ENCODE data around the gene CETP. TPM values are rescaled to one million over a fixed set of nuclear protein-coding genes. Genes with fewer than 3 reads are reported as not detected.
A peak's percentile ranks its signal among the peaks of the same experiment; 100 is the strongest.

Gene CETP
- total and polyA plus RNA-seq, 2 of the 13 experiments (the other 11 are each of a cell fraction or from before 2014, with no cell fraction given): 0.31 to 9.8 TPM

DNA sequence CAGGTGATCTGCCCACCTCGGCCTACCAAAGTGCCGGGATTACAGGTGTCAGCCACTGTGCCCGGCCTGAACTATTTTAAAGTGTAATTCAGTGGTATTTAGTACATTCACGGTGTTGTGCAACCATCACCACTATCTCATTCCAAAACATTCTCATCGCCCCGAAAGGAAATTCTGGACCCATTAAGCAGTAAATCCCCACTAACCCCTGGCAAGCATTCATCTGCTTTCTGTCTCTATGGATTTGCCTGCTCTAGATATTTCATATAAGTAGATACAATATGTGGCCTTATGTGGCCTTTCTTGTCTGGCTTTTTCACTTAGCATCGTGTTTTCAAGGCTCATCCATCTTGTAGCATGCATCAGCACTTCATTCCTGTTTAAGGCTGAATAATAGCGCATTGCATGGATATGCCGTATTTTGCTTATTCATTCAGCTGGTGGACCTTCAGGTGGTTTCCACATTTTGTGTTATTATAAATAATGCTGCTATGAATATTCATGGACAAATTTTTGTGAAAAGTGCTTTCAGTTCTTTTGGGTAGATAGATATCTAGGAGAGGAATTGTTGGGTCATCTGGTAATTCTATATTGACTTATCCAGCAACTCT is 38.2 kb upstream of the CETP start:
- intact Hi-C loops (cut with micrococcal nuclease; ENCODE audit: unreplicated experiment) (no loop called here), in situ Hi-C loops (cut with HindIII; ENCODE audit: extremely low pct_ligation_motif_present, low pct_unique_long_range_greater_than_20kb) (no loop called here)
- Histone ChIP-seq H3K4me2 (ENCODE audit: low read depth, low read length) (no peak overlapping the region), H3K36me3 (replicated peaks in 1 of 2; ENCODE audit: control insufficient read depth in 1 of 2, insufficient read depth in 2 of 2, low read length in 2 of 2) (no peaks in the 10 kb centered on the region), H3K9me3 (ENCODE audit: low read length) (no peaks in the 10 kb centered on the region), H4K20me1 (ENCODE audit: insufficient read depth, low read length) (no peaks in the 10 kb centered on the region), H3K4me3 (replicated peaks in 1 of 3; ENCODE audit: insufficient read depth in 1 of 3, low read depth in 2 of 3, low read length in 3 of 3) (no peak overlapping the region), H3K4me1 (ENCODE audit: insufficient read depth, low read length) (peaks cover 58% of the 10 kb centered on the region), H3K79me2 (ENCODE audit: insufficient read depth, low read length) (no peaks in the 10 kb centered on the region), H3K9ac (ENCODE audit: insufficient read depth, low read depth, low read length) (no peak overlapping the region), H2AFZ (ENCODE audit: low read length) (no peak overlapping the region), H3K27ac (ENCODE audit: extremely low read length, insufficient read depth, low read length) (peak overlapping the region; percentile 72), H3K27me3 (ENCODE audit: control insufficient read depth in 1 of 2, insufficient read depth in 2 of 2, low read length in 2 of 2) (no peaks in the 10 kb centered on the region)
- no peak for ATAC-seq
- no peak for DNase-seq (ENCODE audit: low spot score)
- ChIA-PET POLR2A (interaction anchor here (8.7 kb wide), 1 partner anchor 8 kb away, joined by 232 read pairs; the partner anchor contains the start of gene HERPUD1), CTCF (ENCODE audit: low intra/inter-chr PET ratio, low total read pairs) (no interaction called here)
- no peak for FAIRE-seq
- TF ChIP-seq, protein P1, sequence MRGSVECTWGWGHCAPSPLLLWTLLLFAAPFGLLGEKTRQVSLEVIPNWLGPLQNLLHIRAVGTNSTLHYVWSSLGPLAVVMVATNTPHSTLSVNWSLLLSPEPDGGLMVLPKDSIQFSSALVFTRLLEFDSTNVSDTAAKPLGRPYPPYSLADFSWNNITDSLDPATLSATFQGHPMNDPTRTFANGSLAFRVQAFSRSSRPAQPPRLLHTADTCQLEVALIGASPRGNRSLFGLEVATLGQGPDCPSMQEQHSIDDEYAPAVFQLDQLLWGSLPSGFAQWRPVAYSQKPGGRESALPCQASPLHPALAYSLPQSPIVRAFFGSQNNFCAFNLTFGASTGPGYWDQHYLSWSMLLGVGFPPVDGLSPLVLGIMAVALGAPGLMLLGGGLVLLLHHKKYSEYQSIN (CRISPR knock-in tag; IDR thresholded peaks at IDR 0.05; ENCODE audit: borderline replicate concordance): no peak
- TF ChIP-seq CEBPB (IDR thresholded peaks at IDR 0.05; ENCODE audit: borderline replicate concordance, low read depth, low read length): peak; percentile 36; the same call in 1 of the 2 replicates
- BruUV-seq (replicated peaks): no TSS peak
- 68% methylated on average over 9 of the region's 9 CpGs for WGBS (ENCODE audit: low lambda C conversion rate)

DNA sequence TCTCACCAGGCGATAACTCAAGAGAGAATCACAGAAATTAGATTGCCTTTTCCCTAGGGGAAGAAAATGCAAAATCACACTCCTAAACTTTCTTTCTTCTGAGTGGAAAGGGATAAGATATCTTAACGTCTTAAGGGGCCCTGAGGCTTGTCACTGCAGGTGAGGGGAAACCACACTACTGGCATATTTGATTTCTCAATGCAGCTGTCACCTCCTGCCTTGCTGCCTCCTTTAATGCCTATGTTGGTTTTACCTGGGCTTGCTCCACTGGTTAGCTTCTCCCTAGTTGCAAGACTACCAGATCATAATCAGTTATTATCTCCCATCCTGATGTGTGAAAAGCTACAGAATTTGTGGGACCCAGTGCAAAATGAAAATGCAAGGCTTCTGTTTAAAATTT is 34.3 kb upstream of the CETP start:
- Histone ChIP-seq H3K79me2 (ENCODE audit: insufficient read depth, low read length) (peaks cover 5% of the 10 kb centered on the region), H3K4me3 (replicated peaks in 1 of 3; ENCODE audit: insufficient read depth in 1 of 3, low read depth in 2 of 3, low read length in 3 of 3) (no peak overlapping the region), H3K9me3 (ENCODE audit: low read length) (no peaks in the 10 kb centered on the region), H3K4me2 (ENCODE audit: low read depth, low read length) (no peak overlapping the region), H3K36me3 (replicated peaks in 1 of 2; ENCODE audit: control insufficient read depth in 1 of 2, insufficient read depth in 2 of 2, low read length in 2 of 2) (no peaks in the 10 kb centered on the region; a peak in 1 of 5 replicates), H2AFZ (ENCODE audit: low read length) (no peak overlapping the region), H4K20me1 (ENCODE audit: insufficient read depth, low read length) (peaks cover under 1% of the 10 kb centered on the region; the same call in 1 of the 2 replicates), H3K9ac (ENCODE audit: insufficient read depth, low read depth, low read length) (no peak overlapping the region), H3K4me1 (ENCODE audit: insufficient read depth, low read length) (peaks cover 31% of the 10 kb centered on the region), H3K27ac (ENCODE audit: extremely low read length, insufficient read depth, low read length) (no peak overlapping the region), H3K27me3 (ENCODE audit: control insufficient read depth in 1 of 2, insufficient read depth in 2 of 2, low read length in 2 of 2) (no peaks in the 10 kb centered on the region; a peak in 1 of 5 replicates)
- WGBS (ENCODE audit: low lambda C conversion rate): 53% methylated on average over 2 of the region's 2 CpGs
- in situ Hi-C loops (cut with HindIII; ENCODE audit: extremely low pct_ligation_motif_present, low pct_unique_long_range_greater_than_20kb) (no loop called here), intact Hi-C loops (cut with micrococcal nuclease; ENCODE audit: unreplicated experiment) (no loop called here)
- ATAC-seq: no peak
- no TSS peak for BruUV-seq (replicated peaks)
- TF ChIP-seq, protein P2, sequence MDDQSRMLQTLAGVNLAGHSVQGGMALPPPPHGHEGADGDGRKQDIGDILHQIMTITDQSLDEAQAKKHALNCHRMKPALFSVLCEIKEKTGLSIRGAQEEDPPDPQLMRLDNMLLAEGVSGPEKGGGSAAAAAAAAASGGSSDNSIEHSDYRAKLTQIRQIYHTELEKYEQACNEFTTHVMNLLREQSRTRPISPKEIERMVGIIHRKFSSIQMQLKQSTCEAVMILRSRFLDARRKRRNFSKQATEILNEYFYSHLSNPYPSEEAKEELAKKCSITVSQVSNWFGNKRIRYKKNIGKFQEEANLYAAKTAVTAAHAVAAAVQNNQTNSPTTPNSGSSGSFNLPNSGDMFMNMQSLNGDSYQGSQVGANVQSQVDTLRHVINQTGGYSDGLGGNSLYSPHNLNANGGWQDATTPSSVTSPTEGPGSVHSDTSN (CRISPR knock-in tag; IDR thresholded peaks at IDR 0.05; ENCODE audit: borderline replicate concordance): no peak
- TF ChIP-seq, protein P3, sequence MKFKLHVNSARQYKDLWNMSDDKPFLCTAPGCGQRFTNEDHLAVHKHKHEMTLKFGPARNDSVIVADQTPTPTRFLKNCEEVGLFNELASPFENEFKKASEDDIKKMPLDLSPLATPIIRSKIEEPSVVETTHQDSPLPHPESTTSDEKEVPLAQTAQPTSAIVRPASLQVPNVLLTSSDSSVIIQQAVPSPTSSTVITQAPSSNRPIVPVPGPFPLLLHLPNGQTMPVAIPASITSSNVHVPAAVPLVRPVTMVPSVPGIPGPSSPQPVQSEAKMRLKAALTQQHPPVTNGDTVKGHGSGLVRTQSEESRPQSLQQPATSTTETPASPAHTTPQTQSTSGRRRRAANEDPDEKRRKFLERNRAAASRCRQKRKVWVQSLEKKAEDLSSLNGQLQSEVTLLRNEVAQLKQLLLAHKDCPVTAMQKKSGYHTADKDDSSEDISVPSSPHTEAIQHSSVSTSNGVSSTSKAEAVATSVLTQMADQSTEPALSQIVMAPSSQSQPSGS (CRISPR knock-in tag; IDR thresholded peaks at IDR 0.05): no peak
- no peak for TF ChIP-seq KAT2B (IDR thresholded peaks at IDR 0.05; ENCODE audit: borderline replicate concordance, low read depth, low read length)
- TF ChIP-seq SOX13 (IDR thresholded peaks at IDR 0.05): no peak
- no peak for TF ChIP-seq SOX13 (CRISPR knock-in tag; conservative IDR thresholded peaks at IDR 0.05 in 1 of 2, IDR thresholded peaks at IDR 0.05 in 1 of 2)
- ChIA-PET CTCF (ENCODE audit: low intra/inter-chr PET ratio, low total read pairs) (no interaction called here), POLR2A (interaction anchor here (1.1 to 8.3 kb wide), 3 partner anchors 7 to 24 kb away, joined by 3 to 232 read pairs (median 7); no protein-coding TSS in a partner anchor)
- no peak for DNase-seq (ENCODE audit: low spot score)
- FAIRE-seq: no peak
